HG03571 (cell line): Measurements from ENCODE around the gene PEAK1.
"Not testable (repeated sequence)": the region's sequence is repeated elsewhere in the genome, so short reads cannot be mapped to it uniquely, and the experiment has no call there.

Experiments used
- ATAC-seq: cut with Tn5 transposase; IDR thresholded peaks from one replicate; pipeline ENCODE4 v1.9.1; 2021; ENCODE audit not compliant: unreplicated experiment

Gene PEAK1

DNA sequence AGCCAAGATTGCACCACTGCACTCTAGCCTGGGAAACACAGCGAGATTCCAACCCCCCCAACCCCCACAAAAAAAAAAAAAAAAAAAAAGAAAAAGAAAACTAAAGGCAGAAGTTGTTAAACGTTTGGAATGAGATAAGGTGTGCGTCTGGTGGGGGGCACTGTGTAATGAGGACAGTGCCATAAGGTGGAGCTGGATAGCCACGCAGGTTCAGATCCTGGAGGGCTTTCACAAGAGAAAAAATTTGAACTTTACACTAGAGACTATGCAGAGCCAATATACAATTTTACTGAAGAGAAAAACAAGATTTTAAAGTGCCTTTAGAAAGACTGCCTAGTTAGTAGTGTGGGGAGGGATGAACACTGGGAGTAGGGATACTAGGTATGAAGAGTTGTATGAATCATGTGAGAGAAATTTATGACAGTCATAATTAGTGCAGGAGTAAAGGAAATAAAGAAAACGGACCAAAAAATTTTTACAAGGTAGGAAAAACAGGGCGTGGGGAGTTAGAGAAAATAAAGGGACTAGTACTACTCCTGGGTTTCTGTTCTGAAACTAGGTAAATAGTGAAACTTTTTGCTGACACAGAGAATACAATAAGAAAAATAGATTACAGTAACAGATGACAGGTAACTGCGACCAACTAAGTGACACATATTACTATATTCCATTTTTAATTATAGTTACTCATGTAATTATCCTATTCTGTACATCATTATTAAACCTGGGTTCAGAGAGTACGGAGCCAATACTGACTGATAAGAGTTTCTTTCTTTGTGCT is 108.1 kb downstream of the PEAK1 start:
- no peak for ATAC-seq

DNA sequence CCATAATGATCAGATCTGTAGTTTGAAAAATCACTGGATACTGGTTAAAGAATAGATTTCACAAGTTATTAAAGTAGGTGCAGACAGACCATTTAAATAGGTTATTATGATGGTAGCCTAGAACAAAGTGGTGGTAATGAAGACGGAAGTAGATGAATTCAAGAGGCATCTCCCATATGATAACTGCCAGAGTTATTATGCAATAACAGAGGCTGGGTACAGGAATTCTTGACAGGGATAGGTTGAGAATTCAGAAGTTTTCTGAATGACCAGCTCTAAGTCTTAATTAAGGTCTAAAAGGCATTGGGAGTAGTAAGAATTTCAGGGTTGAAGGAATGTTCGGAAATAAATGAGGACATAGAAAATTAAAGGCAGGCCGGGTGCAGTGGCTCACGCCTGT is 108.9 kb downstream of the PEAK1 start:
- no peak for ATAC-seq

DNA sequence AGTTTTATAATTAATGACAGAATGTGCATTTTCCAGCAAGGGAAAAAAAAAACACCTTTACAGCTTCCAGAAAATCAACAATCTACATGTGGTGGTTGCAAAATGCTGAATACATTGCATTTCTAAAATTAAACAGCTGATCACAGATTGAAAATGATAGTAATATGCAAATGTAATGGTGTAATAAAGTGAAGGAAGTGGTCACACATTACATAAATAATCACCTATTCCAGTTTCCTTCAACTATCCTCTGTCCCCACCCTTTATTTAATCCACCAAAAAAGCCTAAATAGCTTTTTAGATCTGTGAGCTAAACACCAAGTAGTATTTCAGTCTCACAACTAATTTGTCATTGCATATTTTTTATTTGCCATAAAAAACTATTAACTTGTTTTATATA is 110.5 kb downstream of the PEAK1 start:
- ATAC-seq: no peak

DNA sequence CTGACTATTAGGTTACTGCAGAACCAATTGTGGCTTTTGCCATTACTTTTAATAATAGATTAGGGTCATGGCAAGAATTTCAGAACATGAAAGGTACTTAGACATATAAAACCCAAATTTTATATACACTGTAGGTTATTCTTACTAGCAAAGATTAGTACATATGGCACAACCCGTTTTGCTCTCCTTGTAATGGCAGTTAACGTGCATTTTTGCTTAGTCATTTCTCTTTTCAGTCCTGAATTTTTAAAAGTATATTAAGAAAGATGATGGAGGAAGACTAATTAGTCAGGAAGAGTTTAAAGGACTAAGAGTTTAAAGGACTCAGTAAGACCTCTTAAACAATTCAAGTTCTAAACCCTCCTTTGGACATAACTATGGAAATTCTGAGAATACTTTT is 114.0 kb downstream of the PEAK1 start:
- ATAC-seq: no peak

DNA sequence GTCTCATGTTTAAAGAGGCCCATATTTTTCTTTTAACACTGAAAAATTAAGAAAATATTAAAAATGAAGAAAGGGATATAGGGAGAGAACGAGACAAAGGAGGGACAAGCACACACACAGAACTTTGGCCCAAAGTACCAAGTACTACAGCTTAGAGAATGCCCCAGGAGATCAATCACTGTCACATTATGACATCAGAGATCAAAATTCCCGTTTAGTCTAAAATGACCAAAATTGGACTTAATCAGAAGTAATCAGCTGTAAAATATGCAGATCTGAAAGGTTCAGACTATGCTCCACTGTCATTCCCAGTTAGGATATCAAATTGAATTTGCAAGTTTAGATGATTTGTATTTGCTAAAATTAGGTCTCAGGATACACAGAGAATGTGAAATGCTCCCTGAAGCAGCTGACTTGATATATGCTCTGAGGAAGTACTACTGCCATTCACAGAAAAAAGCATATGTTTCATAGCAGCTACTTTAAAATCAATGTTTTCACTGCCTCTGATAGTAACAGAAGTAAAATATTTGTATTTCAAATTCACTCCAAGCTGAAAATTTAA is 123.0 kb downstream of the PEAK1 start:
- ATAC-seq: no peak

DNA sequence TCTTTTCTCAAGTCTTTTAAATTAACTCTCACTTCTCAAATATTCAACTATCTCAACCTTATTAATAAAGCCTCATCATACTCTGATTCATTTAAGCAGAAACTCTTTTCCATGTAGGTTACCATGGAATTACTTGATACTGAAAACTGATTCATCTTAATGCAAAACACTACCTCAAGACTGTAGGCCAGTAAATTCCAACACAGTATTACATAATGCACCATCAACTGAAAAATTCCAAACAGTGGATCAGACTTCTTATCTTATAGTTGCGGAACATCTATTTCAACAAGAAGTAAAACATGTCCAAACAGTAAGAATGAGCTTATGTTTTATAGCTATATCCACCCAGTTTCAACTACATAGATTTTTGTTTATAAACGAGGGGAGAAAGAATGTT is 124.5 kb downstream of the PEAK1 start:
- no peak for ATAC-seq

DNA sequence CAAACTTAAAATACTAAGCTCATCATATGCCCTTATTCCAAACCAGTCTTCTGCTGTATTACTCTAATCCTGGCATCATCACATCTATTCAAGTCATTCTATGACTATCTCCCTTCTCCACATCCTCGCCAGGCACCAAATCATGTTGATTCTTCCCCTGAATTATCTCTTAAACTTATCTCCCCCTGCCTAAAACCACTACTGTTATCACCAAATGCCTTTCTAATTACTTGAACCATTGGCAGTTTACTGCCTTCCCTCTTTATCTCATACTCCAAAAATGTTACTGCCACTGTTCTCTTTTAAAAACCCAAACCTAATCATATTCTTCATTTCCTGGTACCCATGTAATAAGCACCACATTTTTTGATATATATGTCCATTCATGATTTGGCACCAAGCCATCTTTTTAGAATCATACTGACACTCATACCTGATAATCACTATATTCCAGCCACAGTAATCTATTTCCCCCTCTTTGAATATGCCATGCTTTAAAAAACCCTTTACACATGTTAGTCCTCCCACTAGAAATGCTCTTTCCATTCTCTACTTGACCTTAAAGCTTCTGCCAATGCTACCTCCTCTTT is 126.8 kb downstream of the PEAK1 start:
- no peak for ATAC-seq

DNA sequence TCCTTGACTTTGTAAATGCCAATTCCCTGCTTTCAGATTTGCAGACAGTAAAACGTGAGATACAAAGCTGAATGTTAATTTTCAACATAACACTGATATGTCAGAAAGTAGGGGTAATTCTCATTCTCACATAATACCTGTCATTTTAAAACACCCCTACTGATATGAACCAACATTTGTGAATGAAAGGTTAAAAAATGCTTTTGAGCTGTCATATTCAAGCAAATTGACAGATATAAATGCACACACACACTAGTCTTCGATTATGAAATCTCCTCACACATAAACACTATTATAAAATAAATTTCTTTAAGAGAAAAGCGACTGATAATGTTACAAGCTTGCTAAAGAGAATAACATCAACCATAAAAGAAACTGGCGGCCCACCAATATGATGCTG is 128.8 kb downstream of the PEAK1 start:
- ATAC-seq: no peak

DNA sequence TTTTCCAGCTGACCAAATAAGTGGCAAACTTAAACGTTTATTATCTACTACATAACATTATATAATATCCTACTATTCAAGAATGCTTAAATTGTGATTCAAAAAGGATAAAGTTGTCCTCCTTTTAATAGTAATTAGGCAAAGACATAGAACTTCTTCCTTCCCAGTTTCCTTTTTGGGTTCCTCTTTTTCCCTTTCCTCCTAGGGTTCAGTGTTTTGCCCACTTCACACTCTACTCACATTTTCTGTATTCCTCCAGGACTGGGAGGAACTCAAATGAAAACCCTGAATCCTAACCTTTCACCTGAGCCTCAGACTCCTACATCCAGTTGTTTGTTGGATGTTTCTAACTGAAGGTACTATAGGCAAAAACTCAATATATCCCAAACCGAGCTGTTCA is 132.5 kb downstream of the PEAK1 start:
- no peak for ATAC-seq

DNA sequence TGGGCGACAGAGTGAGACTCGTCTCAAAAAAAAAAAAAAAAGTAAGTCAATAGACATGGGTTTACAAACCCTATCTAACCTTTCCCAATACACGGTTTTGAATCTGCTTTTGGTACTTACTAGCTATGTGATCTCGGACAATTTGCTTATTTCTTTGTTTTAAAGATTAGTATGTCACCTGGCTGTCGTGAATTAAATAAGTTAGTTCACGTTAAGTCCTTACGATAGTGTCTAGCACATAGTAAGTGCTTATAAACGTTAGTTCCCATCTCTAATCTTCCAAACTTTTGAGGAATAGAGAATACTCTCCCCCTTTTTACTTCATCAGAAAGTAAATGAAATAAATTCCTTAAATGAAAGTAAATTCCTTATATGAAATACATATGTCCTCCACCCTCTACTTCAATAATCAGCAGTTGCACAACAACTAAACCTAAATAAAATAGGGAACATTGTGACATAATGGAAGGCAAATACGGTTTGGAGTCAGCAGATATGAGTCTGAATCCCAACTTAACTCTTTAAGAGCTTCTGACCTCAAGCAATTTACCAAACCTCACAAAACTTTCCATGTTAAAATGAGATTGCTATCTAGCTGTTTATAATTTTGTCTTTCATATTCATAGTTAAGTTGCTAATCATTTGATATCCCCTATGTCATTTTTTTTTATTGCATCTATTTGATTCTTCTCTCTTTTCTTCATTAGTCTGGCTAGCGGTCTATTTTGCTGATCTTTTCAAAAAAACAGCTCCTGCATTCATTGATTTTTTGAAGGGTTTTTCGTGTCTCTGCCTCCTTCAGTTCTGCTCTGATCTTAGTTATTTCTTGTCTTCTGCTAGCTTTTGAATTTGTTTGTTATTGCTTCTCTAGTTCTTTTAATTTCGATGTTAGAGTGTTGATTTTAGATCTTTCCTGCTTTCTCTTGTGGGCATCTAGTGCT is 134.6 kb downstream of the PEAK1 start:
- ATAC-seq: no peak

DNA sequence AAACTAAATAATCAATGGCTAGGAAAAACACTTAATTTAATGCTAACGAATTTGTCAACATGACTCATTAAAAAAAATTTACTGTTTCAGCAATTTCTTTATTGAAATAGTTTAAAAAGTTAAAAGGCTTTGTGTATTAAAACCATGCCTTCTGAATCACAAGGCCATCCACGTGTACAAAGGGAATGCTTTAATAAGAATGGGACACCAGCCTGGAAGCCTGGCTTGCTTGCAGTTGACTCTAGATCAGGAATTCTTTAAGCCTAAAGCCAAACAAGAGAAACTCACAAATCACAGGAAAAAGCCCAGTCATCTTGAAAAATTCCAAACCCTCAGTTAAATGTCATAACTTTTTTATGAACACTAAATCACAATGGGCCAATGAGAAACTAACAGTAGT is 137.6 kb downstream of the PEAK1 start:
- ATAC-seq: no peak

DNA sequence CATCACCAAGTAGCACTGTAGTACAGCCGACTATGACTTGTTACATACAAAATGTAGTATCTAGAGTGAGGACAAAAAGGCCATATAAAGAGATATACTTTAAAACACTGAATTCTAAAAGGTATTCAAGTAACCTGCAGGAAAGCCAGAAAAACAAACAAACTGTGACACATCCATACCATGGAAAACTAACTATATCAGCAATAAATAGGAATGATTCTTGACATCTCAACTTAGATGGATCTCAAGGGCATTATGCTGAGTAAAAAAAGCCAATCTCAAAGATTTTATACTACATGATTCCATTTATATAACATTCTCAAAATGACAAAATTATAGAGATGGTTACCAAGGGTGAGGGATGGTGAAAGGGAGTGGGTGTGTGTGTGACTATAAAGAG is 143.0 kb downstream of the PEAK1 start:
- ATAC-seq: no peak

DNA sequence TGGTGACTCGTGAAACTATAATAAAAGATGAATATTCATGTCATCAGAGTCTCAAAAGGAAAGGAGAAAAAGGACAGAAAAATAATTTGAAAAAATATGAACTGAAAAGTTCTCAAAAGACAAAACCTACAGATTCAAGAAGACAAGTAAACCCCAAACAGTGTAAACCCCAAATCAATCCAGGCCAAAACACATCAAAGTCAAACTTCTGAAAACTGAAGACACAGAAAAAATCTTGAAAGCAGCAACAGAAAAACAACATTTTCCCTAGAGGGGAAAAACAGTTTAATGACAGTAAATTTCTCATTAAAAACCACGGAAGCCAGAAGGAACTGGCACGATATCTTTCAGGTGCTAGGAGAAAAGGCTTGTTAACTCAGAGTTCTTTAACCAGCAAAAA is 143.8 kb downstream of the PEAK1 start:
- ATAC-seq: no peak

DNA sequence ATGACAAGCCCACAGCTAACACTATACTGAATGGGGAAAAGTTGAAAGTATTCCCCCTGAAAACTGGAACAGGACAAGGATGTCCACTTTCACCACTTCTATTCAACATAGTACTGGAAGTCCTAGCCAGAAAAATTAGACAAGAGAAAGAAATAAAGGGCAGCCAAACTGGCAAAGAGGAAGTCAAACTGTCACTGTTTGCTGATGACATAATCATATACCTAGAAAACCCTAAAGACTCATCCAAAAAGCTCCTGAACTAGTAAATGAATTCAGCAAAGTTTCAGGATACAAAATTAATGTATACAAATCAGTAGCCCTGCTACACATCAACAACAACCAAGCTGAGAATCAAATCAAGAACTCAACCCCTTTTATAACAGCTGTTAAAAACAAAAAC is 146.8 kb downstream of the PEAK1 start:
- not testable (repeated sequence) for ATAC-seq

DNA sequence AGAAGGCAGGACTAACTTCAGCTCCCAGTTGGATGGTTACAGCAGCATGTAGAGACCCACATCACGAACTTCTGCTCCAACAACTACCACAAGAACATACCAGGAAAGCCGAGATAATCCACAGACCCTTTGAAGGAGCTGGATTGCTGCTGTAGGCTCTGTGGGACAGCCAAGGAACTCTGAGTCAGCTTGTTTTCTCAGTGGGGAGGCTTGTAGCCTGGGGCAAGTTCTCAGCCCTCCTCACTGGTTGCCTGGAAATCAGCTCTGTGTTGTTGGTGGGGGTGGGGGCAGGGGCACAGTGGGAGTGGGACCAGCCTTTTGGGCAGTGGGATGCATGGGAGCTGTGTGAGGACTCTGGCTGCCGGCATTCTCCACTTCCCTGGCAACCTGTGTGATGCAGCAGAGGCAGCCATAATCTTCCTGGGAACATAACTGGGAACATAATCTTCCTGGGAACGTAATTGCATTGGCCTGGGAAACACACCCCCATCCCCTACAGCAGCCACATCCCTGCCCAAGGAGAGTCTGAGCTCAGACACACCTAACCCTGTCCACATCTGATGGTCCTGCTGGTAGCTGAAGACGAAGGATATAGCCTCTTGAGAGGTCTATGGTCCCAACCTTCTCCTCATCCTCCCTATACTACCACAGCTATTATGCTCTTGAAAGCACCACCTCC is 153.1 kb downstream of the PEAK1 start:
- ATAC-seq: no peak

DNA sequence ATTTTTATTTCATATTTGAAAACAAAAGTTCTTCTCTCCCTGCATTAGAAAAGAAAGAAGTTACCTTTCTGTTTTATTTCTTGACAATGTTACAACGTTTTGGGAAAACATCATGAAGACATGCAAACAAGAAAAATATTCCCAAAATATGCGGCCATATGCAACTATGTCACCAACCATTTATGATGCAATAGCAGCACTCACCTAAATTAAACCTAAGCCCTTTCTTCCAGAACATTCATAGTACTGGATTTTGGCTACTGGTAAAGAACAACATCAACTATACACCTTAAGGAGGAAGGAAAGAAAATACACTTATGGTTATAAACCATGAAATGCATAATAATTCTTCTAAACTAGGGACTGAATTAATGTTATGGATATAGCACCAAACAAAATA is 164.5 kb downstream of the PEAK1 start:
- ATAC-seq: no peak

DNA sequence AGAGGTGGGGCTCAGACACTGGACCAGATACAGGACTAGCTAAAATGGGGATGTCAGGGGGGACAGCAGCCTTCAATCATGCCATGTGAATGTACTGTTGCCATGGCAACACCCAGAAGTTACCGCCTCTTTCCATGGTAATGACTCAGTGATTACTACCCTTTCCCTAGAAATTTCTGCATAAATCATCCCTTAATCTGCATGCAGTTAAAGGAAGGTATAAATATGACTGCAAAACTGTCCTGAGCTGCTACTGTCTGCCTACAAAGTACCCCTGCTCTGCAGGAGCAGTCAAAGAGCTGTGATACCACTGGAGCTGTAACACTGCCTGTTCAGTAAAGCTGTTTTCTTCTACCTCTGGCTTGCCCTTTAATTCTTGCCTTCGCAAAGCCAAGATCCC is 168.2 kb downstream of the PEAK1 start:
- ATAC-seq: no peak

DNA sequence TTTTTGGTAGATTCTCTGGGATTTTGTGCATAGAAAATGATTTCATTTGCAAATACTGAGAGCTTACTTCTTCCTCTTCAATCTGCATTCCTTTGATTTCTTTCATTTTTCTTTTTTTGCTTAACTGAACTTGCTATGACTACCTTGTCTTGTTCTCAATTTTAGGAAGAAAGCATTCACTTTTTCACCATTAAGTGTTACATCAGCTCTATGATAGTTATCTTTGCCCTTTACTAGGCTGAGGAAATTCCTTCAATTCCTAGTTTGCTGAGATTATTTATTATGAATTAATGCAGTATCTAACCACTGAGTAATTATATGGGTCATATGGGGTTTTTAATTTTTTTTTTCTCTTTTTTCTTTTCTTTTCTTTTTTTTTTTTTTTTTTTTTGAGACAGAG is 172.8 kb downstream of the PEAK1 start:
- no peak for ATAC-seq

DNA sequence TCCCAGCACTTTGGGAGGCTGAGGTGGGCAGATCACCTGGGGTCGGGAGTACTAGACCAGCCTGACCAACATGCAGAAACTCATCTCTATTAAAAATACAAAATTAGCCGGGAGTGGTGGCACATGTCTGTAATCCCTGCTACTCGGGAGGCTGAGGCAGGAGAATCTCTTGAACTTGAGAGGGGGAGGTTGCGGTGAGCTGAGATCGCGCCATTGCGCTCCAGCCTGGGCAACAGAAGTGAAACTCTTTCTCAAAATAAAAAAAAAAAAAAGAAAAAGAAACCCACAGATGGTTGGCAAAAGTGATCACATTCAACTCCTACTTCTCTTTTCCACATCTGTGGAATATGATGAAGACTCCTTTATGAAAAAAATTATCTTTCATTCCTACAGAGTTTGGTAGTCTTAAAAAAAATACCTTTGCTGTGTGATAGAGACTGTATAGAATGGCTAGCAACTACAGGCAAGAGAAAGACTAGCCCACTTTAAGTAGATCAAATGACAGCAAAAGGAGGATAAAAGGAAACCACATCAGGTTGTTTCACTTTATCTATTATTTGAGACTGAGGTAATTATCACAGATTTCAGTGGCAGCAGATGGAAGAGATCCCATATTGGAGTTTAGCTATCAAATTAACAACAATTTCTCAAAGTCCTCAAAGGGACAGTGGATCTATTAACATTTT is 176.0 kb downstream of the PEAK1 start:
- ATAC-seq: no peak

DNA sequence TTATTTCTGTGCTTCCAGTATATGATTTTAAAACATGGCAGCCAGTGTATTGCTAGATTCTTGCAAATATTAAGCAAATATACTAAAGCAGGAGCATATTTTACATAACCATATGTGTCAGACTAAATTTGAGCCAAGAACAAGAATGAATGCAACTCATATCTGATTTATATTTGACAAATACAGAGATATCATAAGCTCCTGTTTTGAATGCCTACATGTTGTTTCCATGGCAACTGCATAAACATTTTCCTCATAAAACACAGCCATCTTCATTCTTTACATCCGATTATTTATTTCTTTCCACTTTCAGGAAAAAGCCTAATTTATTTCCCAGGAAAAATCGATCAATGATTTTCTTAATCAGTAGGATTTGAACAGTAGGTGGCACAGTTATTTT is 176.8 kb downstream of the PEAK1 start:
- ATAC-seq: no peak
